GM18505 (cell line): ENCODE data around the gene SPAG17.

Experiments used
- ATAC-seq: cut with Tn5 transposase; IDR thresholded peaks from one replicate; pipeline ENCODE4 v1.9.1; 2021; ENCODE audit not compliant: unreplicated experiment
- POLR2A ChIP-seq: IDR thresholded peaks from 4 replicates; pipeline ENCODE4 v1.6.1; 2011; ENCODE audit warnings: borderline replicate concordance; ENCODE audit not compliant: insufficient read depth, insufficient read length; ENCODE audit errors: extremely low read depth

Gene SPAG17

GRCh38 chr1:118201524-118201923 is 16.5 kb upstream of the SPAG17 start:
- ATAC-seq = no peak
- TF ChIP-seq POLR2A = no peak

GRCh38 chr1:118200836-118201235 is 15.8 kb upstream of the SPAG17 start:
- ATAC-seq = no peak
- no peak for TF ChIP-seq POLR2A

- no peak for ATAC-seq
- TF ChIP-seq POLR2A = no peak
These were observed 5.5 kb upstream of the SPAG17 start for GRCh38 chr1:118190561-118190960.

- ATAC-seq = no peak
These were observed 4.5 kb upstream of the SPAG17 start for GRCh38 chr1:118189564-118189963.

GRCh38 chr1:118188411-118188810 is 3.4 kb upstream of the SPAG17 start:
- TF ChIP-seq POLR2A = no peak
- ATAC-seq = no peak

More at GRCh38 chr1:118189564-118189963, 4.5 kb upstream of the SPAG17 start:
- no peak for TF ChIP-seq POLR2A

- no peak for TF ChIP-seq POLR2A
- ATAC-seq = no peak
These were observed 998 bp upstream of the SPAG17 start for GRCh38 chr1:118186026-118186425.

GRCh38 chr1:118184739-118185083 is 317 bp downstream of the SPAG17 start:
- no peak for TF ChIP-seq POLR2A
- no peak for ATAC-seq

GRCh38 chr1:118183586-118183985 is 1.4 kb downstream of the SPAG17 start:
- no peak for ATAC-seq
- no peak for TF ChIP-seq POLR2A

GRCh38 chr1:118177998-118178397 is 7.0 kb downstream of the SPAG17 start:
- ATAC-seq = no peak
- TF ChIP-seq POLR2A = no peak

- TF ChIP-seq POLR2A = no peak
- ATAC-seq = no peak
These were observed 16.0 kb downstream of the SPAG17 start for GRCh38 chr1:118169016-118169415.

GRCh38 chr1:118160806-118161205 is 24.2 kb downstream of the SPAG17 start:
- no peak for ATAC-seq

GRCh38 chr1:118159569-118159968 is 25.5 kb downstream of the SPAG17 start:
- ATAC-seq = no peak
- TF ChIP-seq POLR2A = no peak

More at GRCh38 chr1:118160806-118161205, 24.2 kb downstream of the SPAG17 start:
- no peak for TF ChIP-seq POLR2A

- no peak for TF ChIP-seq POLR2A
- no peak for ATAC-seq
These were observed 26.1 kb downstream of the SPAG17 start for GRCh38 chr1:118158924-118159323.

- no peak for TF ChIP-seq POLR2A
- no peak for ATAC-seq
These were observed 27.5 kb downstream of the SPAG17 start for GRCh38 chr1:118157506-118157905.

- no peak for ATAC-seq
These were observed 29.9 kb downstream of the SPAG17 start for GRCh38 chr1:118155106-118155505.

More at GRCh38 chr1:118155106-118155505, 29.9 kb downstream of the SPAG17 start:
- no peak for TF ChIP-seq POLR2A
